ENCODE results near the gene ADAMTS2. TPM values are rescaled to one million over a fixed set of nuclear protein-coding genes. Genes with fewer than 3 reads are reported as not detected.

ADAMTS2 gene
- total and polyA plus RNA-seq, 10 donors = 4.0 to 101 (median 47.5) TPM

- TF ChIP-seq POLR2AphosphoS5 (IDR thresholded peaks at IDR 0.05) = peak in 2 of 3 donors; percentile 7 to 27
- TF ChIP-seq POLR2A (IDR thresholded peaks at IDR 0.05) = no peak
- TF ChIP-seq, protein P1, sequence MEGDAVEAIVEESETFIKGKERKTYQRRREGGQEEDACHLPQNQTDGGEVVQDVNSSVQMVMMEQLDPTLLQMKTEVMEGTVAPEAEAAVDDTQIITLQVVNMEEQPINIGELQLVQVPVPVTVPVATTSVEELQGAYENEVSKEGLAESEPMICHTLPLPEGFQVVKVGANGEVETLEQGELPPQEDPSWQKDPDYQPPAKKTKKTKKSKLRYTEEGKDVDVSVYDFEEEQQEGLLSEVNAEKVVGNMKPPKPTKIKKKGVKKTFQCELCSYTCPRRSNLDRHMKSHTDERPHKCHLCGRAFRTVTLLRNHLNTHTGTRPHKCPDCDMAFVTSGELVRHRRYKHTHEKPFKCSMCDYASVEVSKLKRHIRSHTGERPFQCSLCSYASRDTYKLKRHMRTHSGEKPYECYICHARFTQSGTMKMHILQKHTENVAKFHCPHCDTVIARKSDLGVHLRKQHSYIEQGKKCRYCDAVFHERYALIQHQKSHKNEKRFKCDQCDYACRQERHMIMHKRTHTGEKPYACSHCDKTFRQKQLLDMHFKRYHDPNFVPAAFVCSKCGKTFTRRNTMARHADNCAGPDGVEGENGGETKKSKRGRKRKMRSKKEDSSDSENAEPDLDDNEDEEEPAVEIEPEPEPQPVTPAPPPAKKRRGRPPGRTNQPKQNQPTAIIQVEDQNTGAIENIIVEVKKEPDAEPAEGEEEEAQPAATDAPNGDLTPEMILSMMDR (IDR thresholded peaks at IDR 0.05 in 8 of 11, conservative IDR thresholded peaks at IDR 0.05 in 3 of 11) = no peak
- intact Hi-C loops (cut with DNase I; ENCODE audit: low total_unique reads) = no loop called here
- DNase-seq = peak; percentile 72
- Histone ChIP-seq H3K4me1 (peaks cover 0 to 39% (median 14%) of the 10 kb centered on the region in 6 donors), H3K9me3 (peaks cover 0 to 40% (median 33%) of the 10 kb centered on the region in 8 donors), H3K4me3 (no peak overlapping the region), H3K27ac (peak overlapping the region in 1 of 8 donors; percentile 11), H3K27me3 (replicated peaks in 1 of 7) (no peaks in the 10 kb centered on the region), H3K36me3 (no peaks in the 10 kb centered on the region)
- WGBS, 5 donors = 69 to 79% (median 76%) methylated on average over 20 to 24 of the region's 24 CpGs
Measured at GRCh38 chr5:179307931-179308471, 37.3 kb downstream of the ADAMTS2 start.

- Histone ChIP-seq H3K27ac (no peak overlapping the region), H3K27me3 (replicated peaks in 1 of 7) (no peaks in the 10 kb centered on the region), H3K36me3 (no peaks in the 10 kb centered on the region), H3K9me3 (peaks cover 0 to 38% (median 31%) of the 10 kb centered on the region in 8 donors), H3K4me3 (no peak overlapping the region), H3K4me1 (peaks cover 0 to 42% (median 15%) of the 10 kb centered on the region in 6 donors)
- intact Hi-C loops (cut with DNase I; ENCODE audit: low total_unique reads) = no loop called here
- WGBS, 5 donors = 86 to 95% (median 93%) methylated on average over 9 to 29 of the region's 29 CpGs
- DNase-seq = peak; percentile 67
- TF ChIP-seq POLR2A (IDR thresholded peaks at IDR 0.05) (no peak), POLR2AphosphoS5 (IDR thresholded peaks at IDR 0.05) (peak in 1 of 3 donors; percentile 12)
Measured at GRCh38 chr5:179307013-179307800, 38.1 kb downstream of the ADAMTS2 start.

GRCh38 chr5:179306191-179307012 lies 38.9 kb downstream of the ADAMTS2 start:
- H3K36me3 ChIP-seq = no peaks in the 10 kb centered on the region
- H3K27ac ChIP-seq = no peak overlapping the region
- TF ChIP-seq POLR2A (IDR thresholded peaks at IDR 0.05) = no peak
- TF ChIP-seq, protein P1 (IDR thresholded peaks at IDR 0.05 in 8 of 11, conservative IDR thresholded peaks at IDR 0.05 in 3 of 11) = no peak
- TF ChIP-seq POLR2AphosphoS5 (IDR thresholded peaks at IDR 0.05) = no peak
- peak; percentile 41 for DNase-seq
- intact Hi-C loops (cut with DNase I; ENCODE audit: low total_unique reads) = no loop called here
- no peak overlapping the region for H3K4me3 ChIP-seq
- 76 to 87% (median 79%) methylated on average over 6 to 7 of the region's 7 CpGs for WGBS, 5 donors
- peaks cover 0 to 43% (median 17%) of the 10 kb centered on the region in 6 donors for H3K4me1 ChIP-seq
- peaks cover 0 to 5% (median 0%) of the 10 kb centered on the region in 7 donors for H3K27me3 ChIP-seq (replicated peaks in 1 of 7)
- peaks cover 0 to 38% (median 31%) of the 10 kb centered on the region in 8 donors for H3K9me3 ChIP-seq

DNA sequence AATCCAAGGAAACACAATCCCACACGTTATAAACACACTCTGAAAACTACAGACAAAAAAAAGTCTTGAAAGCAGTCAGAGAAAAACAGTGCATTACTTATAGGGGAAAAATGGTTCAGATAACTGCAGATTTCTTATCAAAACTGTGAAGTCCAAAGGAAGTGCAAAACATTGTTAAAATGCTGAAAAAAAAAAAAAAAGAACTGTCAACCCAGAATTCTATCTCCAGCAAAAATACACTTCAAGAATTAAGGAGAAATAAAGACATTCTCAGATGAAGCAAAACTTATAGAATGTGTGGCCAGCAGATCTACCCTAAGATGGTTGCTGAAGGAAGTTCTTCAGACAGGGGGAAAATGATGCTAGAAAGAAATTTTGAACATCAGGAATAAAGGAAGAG lies 40.4 kb downstream of the ADAMTS2 start:
- H3K27me3 ChIP-seq (replicated peaks in 1 of 7) = peaks cover 0 to 6% (median 0%) of the 10 kb centered on the region in 7 donors
- H3K4me3 ChIP-seq = no peak overlapping the region
- H3K36me3 ChIP-seq = no peaks in the 10 kb centered on the region
- intact Hi-C loops (cut with DNase I; ENCODE audit: low total_unique reads) = no loop called here
- 68 to 97% (median 84%) methylated on average over 1 of the region's 1 CpG for WGBS, 5 donors
- peaks cover 0 to 38% (median 31%) of the 10 kb centered on the region in 8 donors for H3K9me3 ChIP-seq
- TF ChIP-seq POLR2AphosphoS5 (IDR thresholded peaks at IDR 0.05) (no peak), POLR2A (IDR thresholded peaks at IDR 0.05) (no peak)
- TF ChIP-seq, protein P1 (IDR thresholded peaks at IDR 0.05 in 8 of 11, conservative IDR thresholded peaks at IDR 0.05 in 3 of 11) = no peak
- H3K4me1 ChIP-seq = peaks cover 0 to 45% (median 15%) of the 10 kb centered on the region in 6 donors
- DNase-seq = no peak
- no peak overlapping the region for H3K27ac ChIP-seq
